Measurements from ENCODE around the gene TRIM75.

Gene TRIM75

DNA sequence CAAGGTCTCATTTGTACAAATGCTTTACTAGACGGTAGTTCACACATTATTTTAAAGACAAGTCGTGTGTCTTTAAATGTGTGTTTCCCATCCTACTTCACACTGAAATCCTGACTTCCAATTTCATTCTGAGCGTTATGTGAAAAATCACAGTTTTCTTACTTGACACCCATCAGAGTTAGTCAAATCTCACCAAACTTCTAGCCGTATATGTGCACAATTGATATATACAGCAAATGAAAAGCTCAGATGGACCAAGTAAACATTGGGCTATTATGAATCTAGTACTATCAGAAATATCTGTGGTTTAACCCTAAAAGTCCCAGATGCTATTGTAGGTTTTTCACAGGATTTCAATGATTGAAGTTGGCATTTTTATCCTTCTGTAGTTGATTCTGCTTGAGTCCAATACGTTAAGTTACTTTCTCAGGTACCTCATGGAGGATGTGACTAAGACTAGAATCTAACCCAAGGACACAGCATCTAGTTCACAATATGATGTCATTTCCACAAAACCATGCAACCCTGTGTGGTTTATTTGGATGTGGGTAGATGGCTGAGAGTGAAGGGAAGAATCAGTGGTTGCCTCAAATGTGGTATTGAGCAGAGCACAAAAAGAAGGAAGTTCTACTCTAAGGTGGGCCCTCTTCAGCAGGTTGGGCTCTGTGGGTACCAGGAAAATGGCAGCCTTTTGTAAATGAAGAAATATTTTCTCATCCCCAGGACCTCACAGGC lies 44.0 kb upstream of the TRIM75 start:
- Histone ChIP-seq H3K9ac (no peak overlapping the region), H3K36me3 (ENCODE audit: insufficient read depth) (no peaks in the 10 kb centered on the region), H3K79me2 (ENCODE audit: insufficient read depth, low read depth) (no peaks in the 10 kb centered on the region), H3K27me3 (ENCODE audit: insufficient read depth, low read depth) (no peaks in the 10 kb centered on the region), H3K4me2 (no peak overlapping the region), H2AFZ (ENCODE audit: low read depth) (no peak overlapping the region), H4K20me1 (ENCODE audit: insufficient read depth) (no peaks in the 10 kb centered on the region), H3K4me3 (IDR thresholded peaks at IDR 0.05; ENCODE audit: insufficient read depth, low read depth, low read length) (no peak overlapping the region), H3K27ac (no peak overlapping the region), H3K4me1 (ENCODE audit: low read depth, poor library complexity, severe bottlenecking) (no peaks in the 10 kb centered on the region)
- TF ChIP-seq, protein P1, sequence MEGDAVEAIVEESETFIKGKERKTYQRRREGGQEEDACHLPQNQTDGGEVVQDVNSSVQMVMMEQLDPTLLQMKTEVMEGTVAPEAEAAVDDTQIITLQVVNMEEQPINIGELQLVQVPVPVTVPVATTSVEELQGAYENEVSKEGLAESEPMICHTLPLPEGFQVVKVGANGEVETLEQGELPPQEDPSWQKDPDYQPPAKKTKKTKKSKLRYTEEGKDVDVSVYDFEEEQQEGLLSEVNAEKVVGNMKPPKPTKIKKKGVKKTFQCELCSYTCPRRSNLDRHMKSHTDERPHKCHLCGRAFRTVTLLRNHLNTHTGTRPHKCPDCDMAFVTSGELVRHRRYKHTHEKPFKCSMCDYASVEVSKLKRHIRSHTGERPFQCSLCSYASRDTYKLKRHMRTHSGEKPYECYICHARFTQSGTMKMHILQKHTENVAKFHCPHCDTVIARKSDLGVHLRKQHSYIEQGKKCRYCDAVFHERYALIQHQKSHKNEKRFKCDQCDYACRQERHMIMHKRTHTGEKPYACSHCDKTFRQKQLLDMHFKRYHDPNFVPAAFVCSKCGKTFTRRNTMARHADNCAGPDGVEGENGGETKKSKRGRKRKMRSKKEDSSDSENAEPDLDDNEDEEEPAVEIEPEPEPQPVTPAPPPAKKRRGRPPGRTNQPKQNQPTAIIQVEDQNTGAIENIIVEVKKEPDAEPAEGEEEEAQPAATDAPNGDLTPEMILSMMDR (conservative IDR thresholded peaks at IDR 0.05; ENCODE audit: low read depth, low read length): no peak

DNA sequence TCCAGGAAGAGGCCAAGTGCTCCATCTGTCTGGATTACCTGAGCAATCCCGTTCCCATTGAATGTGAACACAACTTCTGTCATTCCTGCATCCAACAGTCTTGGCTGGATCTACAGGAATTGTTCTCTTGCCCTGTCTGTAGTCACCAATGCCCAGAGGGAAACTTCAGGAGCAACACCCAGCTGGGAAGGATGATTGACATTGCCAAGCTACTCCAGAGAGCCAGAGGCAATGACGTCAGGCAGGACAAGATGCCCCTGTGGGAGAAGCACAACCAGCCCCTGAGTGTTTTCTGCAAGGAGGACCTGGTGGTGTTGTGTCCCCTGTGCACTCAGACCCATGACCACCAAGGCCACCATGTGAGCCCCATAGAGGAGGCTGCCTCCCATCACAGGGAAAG lies 43.2 kb upstream of the TRIM75 start:
- Histone ChIP-seq H3K4me2 (no peak overlapping the region), H3K4me1 (ENCODE audit: low read depth, poor library complexity, severe bottlenecking) (no peaks in the 10 kb centered on the region), H4K20me1 (ENCODE audit: insufficient read depth) (no peaks in the 10 kb centered on the region), H3K4me3 (IDR thresholded peaks at IDR 0.05; ENCODE audit: insufficient read depth, low read depth, low read length) (no peak overlapping the region), H3K79me2 (ENCODE audit: insufficient read depth, low read depth) (no peaks in the 10 kb centered on the region), H3K9ac (no peak overlapping the region), H3K27ac (no peak overlapping the region), H2AFZ (ENCODE audit: low read depth) (no peak overlapping the region), H3K36me3 (ENCODE audit: insufficient read depth) (no peaks in the 10 kb centered on the region), H3K27me3 (ENCODE audit: insufficient read depth, low read depth) (no peaks in the 10 kb centered on the region)
- TF ChIP-seq, protein P1 (conservative IDR thresholded peaks at IDR 0.05; ENCODE audit: low read depth, low read length): no peak

DNA sequence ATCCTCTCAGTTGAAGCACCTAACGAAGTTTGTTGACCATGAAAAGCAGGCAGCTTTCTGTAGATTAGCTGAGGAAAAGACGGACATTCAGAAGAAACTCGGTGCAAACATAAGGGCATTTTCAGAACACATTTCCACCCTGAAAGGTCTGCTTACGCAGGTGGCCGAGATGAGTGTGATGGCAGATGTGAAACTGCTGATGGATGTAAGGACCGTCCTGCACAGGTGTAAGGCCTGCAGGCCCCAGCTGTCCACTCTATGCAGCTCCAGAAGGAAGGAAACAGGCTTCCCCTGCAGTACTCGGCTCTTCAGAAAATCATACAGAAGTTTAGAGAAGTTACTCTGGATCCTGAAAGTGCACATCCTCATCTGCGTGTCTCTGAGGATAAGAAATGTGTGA lies 42.7 kb upstream of the TRIM75 start:
- Histone ChIP-seq H3K27me3 (ENCODE audit: insufficient read depth, low read depth) (no peaks in the 10 kb centered on the region), H4K20me1 (ENCODE audit: insufficient read depth) (no peaks in the 10 kb centered on the region), H3K4me1 (ENCODE audit: low read depth, poor library complexity, severe bottlenecking) (no peaks in the 10 kb centered on the region), H3K4me3 (IDR thresholded peaks at IDR 0.05; ENCODE audit: insufficient read depth, low read depth, low read length) (no peak overlapping the region), H3K36me3 (ENCODE audit: insufficient read depth) (no peaks in the 10 kb centered on the region), H3K9ac (no peak overlapping the region), H3K4me2 (no peak overlapping the region), H3K79me2 (ENCODE audit: insufficient read depth, low read depth) (no peaks in the 10 kb centered on the region), H2AFZ (ENCODE audit: low read depth) (no peak overlapping the region), H3K27ac (no peak overlapping the region)
- TF ChIP-seq, protein P1 (conservative IDR thresholded peaks at IDR 0.05; ENCODE audit: low read depth, low read length): no peak

DNA sequence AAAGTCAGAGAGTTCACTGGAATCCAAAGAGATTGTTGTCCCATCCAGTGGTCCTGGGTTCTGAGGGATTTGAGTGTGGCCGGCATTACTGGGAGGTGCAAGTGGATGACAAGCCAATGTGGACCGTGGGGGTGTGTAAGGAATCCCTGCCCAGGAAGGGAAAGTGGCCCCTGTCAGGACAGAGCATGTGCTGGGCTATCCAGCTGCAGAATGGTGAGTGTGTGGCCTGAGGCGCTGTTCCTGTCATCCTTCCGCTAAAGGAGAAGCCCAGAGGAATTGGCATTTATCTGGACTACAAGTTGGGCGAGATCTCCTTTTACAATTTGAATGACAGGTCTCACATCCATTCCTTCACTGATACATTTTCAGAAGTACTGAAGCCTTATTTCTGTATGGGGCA lies 42.3 kb upstream of the TRIM75 start:
- no peaks in the 10 kb centered on the region for H3K4me1 ChIP-seq (ENCODE audit: low read depth, poor library complexity, severe bottlenecking)
- no peaks in the 10 kb centered on the region for H3K36me3 ChIP-seq (ENCODE audit: insufficient read depth)
- H3K79me2 ChIP-seq (ENCODE audit: insufficient read depth, low read depth): no peaks in the 10 kb centered on the region
- no peak overlapping the region for H3K9ac ChIP-seq
- no peak overlapping the region for H3K27ac ChIP-seq
- no peaks in the 10 kb centered on the region for H4K20me1 ChIP-seq (ENCODE audit: insufficient read depth)
- no peaks in the 10 kb centered on the region for H3K27me3 ChIP-seq (ENCODE audit: insufficient read depth, low read depth)
- TF ChIP-seq, protein P1 (conservative IDR thresholded peaks at IDR 0.05; ENCODE audit: low read depth, low read length): no peak
- H2AFZ ChIP-seq (ENCODE audit: low read depth): no peak overlapping the region
- H3K4me2 ChIP-seq: no peak overlapping the region
- H3K4me3 ChIP-seq (IDR thresholded peaks at IDR 0.05; ENCODE audit: insufficient read depth, low read depth, low read length): no peak overlapping the region
